Fibroblast of lung (primary cell): Measurements from ENCODE around the gene GSN. TPM values are rescaled to one million over a fixed set of nuclear protein-coding genes. Genes with fewer than 3 reads are reported as not detected.

Source experiments
- DNase-seq, 2 donors: peaks; one replicate each; pipeline versions ENCODE4 v3.0.0 to v3.0.0-alpha.2; 2010; ENCODE audit warnings: low read depth in 2 of 2
- H2AFZ ChIP-seq: 2 replicates; pipeline ENCODE4 v1.5.1; 2012; ENCODE audit warnings: low read length, control low read depth, inconsistent platforms
- H3K27ac ChIP-seq: 2 replicates; pipeline ENCODE4 v1.5.1; 2011; ENCODE audit warnings: low read length, control low read depth; ENCODE audit not compliant: insufficient read depth
- H3K27me3 ChIP-seq: 2 replicates; pipeline ENCODE4 v1.5.1; 2011; ENCODE audit warnings: mild to moderate bottlenecking, low read length; ENCODE audit not compliant: control insufficient read depth, insufficient read depth
- H3K36me3 ChIP-seq: 2 replicates; pipeline ENCODE4 v1.5.1; 2011; ENCODE audit warnings: low read length; ENCODE audit not compliant: control insufficient read depth, insufficient read depth
- H3K4me1 ChIP-seq: 2 replicates; pipeline ENCODE4 v1.5.1; 2011; ENCODE audit warnings: low read length; ENCODE audit not compliant: control insufficient read depth, insufficient read depth; ENCODE audit errors: extremely low read depth
- H3K4me2 ChIP-seq: 2 replicates; pipeline ENCODE4 v1.5.1; 2011; ENCODE audit warnings: low read length, control low read depth; ENCODE audit not compliant: insufficient read depth; ENCODE audit errors: extremely low read depth
- H3K4me3 ChIP-seq, 4 experiments: fragments of 200-600 bp in 1 of 4; sonication (generic) in 1 of 4; replicated peaks in 1 of 4; 2 replicates each; pipeline ENCODE4 v1.5.1; 2011 to 2016; ENCODE audit warnings: low read length in 4 of 4, low read depth in 3 of 4, mild to moderate bottlenecking in 3 of 4, control low read depth in 2 of 4, inconsistent platforms in 1 of 4, mixed read lengths in 1 of 4; ENCODE audit not compliant: insufficient read depth in 1 of 4; ENCODE audit errors: control extremely low read depth in 1 of 4
- H3K79me2 ChIP-seq: 2 replicates; pipeline ENCODE4 v1.5.1; 2012; ENCODE audit warnings: mild to moderate bottlenecking, low read length, inconsistent platforms; ENCODE audit not compliant: control insufficient read depth, insufficient read depth
- H3K9ac ChIP-seq: 2 replicates; pipeline ENCODE4 v1.5.1; 2011; ENCODE audit warnings: mild to moderate bottlenecking, low read length, control low read depth; ENCODE audit not compliant: insufficient read depth
- H3K9me3 ChIP-seq: 2 replicates; pipeline ENCODE4 v1.5.1; 2012; ENCODE audit warnings: low read depth, low read length; ENCODE audit not compliant: control insufficient read depth, insufficient read depth
- H4K20me1 ChIP-seq: 2 replicates; pipeline ENCODE4 v1.5.1; 2011; ENCODE audit warnings: low read length; ENCODE audit not compliant: control insufficient read depth, insufficient read depth; ENCODE audit errors: extremely low read depth
- EZH2 ChIP-seq: IDR thresholded peaks from 2 replicates; pipeline ENCODE4 v1.5.1; 2012; ENCODE audit warnings: low read length, control low read depth, mild to moderate bottlenecking; ENCODE audit errors: missing control alignments
- polyA plus RNA-seq, 2 donors: library from polyadenylated mRNA; depleted of rRNA in 1 of 2; stranded (reverse) in 1 of 2; unstranded in 1 of 2; fragments of >200 nt; gene quantifications; 2 replicates each; pipeline ENCODE4 v1.2.1, GENCODE V29; 2011 to 2012; ENCODE audit warnings: missing spikeins in 1 of 2
- total RNA-seq: library from RNA; depleted of rRNA; stranded (reverse); fragments of >200 nt; gene quantifications from 2 replicates; pipeline ENCODE4 v1.2.1, GENCODE V29; 2014
- TF ChIP-seq, protein P1 (sequence below), 2 donors: IDR thresholded peaks in 1 of 2; conservative IDR thresholded peaks in 1 of 2; 1 replicate in 1 of 2; 2 replicates in 1 of 2; pipeline ENCODE4 v1.5.1; 2011 to 2012; ENCODE audit warnings: low read length in 2 of 2, control low read depth in 1 of 2, inconsistent platforms in 1 of 2, low read depth in 1 of 2, mild to moderate bottlenecking in 1 of 2

Gene GSN
- total and polyA plus RNA-seq, 2 donors (not counting 1 experiment from before 2014, with no cell fraction given), result 432 to 588 TPM

DNA sequence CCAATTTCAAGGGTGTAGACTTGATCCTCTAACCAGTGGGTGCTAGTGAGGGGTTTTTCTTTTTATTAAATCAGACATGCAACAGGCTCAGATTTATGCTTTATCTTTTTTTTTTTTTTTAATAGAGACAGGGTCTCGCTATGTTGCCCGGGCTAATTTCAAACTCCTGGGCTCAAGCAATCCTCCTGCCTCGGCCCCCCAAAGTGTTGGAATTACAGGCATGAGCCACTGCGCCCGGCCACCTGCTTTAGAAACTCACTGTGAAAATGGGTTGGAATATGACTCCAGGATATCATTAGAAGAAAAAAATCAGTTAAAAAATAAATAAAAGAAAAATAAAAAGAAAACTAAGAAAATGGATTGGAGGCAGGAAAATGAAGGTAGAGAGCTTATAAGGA is 51.4 kb downstream of the GSN start:
- no peaks in the 10 kb centered on the region for H3K79me2 ChIP-seq
- H3K27me3 ChIP-seq, result no peaks in the 10 kb centered on the region
- no peaks in the 10 kb centered on the region for H3K9me3 ChIP-seq
- no peak overlapping the region for H3K4me3 ChIP-seq
- H3K27ac ChIP-seq, result no peak overlapping the region
- peaks cover 12% of the 10 kb centered on the region for H3K4me1 ChIP-seq
- H3K4me2 ChIP-seq, result no peak overlapping the region
- H3K9ac ChIP-seq, result no peak overlapping the region
- H4K20me1 ChIP-seq, result no peaks in the 10 kb centered on the region
- DNase-seq, result no peak
- peaks cover 13% of the 10 kb centered on the region for H3K36me3 ChIP-seq
- TF ChIP-seq, protein P1, sequence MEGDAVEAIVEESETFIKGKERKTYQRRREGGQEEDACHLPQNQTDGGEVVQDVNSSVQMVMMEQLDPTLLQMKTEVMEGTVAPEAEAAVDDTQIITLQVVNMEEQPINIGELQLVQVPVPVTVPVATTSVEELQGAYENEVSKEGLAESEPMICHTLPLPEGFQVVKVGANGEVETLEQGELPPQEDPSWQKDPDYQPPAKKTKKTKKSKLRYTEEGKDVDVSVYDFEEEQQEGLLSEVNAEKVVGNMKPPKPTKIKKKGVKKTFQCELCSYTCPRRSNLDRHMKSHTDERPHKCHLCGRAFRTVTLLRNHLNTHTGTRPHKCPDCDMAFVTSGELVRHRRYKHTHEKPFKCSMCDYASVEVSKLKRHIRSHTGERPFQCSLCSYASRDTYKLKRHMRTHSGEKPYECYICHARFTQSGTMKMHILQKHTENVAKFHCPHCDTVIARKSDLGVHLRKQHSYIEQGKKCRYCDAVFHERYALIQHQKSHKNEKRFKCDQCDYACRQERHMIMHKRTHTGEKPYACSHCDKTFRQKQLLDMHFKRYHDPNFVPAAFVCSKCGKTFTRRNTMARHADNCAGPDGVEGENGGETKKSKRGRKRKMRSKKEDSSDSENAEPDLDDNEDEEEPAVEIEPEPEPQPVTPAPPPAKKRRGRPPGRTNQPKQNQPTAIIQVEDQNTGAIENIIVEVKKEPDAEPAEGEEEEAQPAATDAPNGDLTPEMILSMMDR (conservative IDR thresholded peaks at IDR 0.05 in 1 of 2, IDR thresholded peaks at IDR 0.05 in 1 of 2; ENCODE audit: low read depth in 1 of 2, low read length in 2 of 2), result no peak
- TF ChIP-seq EZH2, result no peak
- H2AFZ ChIP-seq, result no peak overlapping the region

DNA sequence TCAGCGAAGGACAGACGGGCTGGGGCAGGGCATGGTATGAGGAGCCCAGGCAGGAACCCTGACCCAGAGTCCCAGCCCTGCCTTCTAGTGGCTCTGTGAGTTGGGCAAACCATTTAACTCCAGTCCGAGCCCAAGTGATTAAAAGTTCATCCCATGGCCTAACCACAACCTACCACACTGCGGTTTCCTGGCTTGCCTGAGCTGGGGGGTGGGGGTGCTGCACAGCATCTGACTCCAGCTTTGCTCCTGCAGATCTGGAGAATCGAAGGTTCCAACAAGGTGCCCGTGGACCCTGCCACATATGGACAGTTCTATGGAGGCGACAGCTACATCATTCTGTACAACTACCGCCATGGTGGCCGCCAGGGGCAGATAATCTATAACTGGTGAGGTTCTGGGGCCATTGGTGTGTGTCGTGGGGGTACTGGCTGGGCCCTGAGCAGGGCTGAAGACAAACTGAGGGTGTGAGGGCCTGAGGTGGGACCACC is 53.1 kb downstream of the GSN start:
- Histone ChIP-seq H3K9ac (no peak overlapping the region), H3K4me1 (peaks cover 21% of the 10 kb centered on the region), H3K9me3 (no peaks in the 10 kb centered on the region), H4K20me1 (no peaks in the 10 kb centered on the region), H2AFZ (no peak overlapping the region), H3K36me3 (peaks cover 25% of the 10 kb centered on the region), H3K4me3 (no peak overlapping the region), H3K27me3 (no peaks in the 10 kb centered on the region), H3K4me2 (no peak overlapping the region), H3K79me2 (no peaks in the 10 kb centered on the region), H3K27ac (peak overlapping the region; percentile 66)
- TF ChIP-seq, protein P1 (conservative IDR thresholded peaks at IDR 0.05 in 1 of 2, IDR thresholded peaks at IDR 0.05 in 1 of 2; ENCODE audit: low read depth in 1 of 2, low read length in 2 of 2), result no peak
- no peak for TF ChIP-seq EZH2
- peak; percentile 46 to 77 for DNase-seq

DNA sequence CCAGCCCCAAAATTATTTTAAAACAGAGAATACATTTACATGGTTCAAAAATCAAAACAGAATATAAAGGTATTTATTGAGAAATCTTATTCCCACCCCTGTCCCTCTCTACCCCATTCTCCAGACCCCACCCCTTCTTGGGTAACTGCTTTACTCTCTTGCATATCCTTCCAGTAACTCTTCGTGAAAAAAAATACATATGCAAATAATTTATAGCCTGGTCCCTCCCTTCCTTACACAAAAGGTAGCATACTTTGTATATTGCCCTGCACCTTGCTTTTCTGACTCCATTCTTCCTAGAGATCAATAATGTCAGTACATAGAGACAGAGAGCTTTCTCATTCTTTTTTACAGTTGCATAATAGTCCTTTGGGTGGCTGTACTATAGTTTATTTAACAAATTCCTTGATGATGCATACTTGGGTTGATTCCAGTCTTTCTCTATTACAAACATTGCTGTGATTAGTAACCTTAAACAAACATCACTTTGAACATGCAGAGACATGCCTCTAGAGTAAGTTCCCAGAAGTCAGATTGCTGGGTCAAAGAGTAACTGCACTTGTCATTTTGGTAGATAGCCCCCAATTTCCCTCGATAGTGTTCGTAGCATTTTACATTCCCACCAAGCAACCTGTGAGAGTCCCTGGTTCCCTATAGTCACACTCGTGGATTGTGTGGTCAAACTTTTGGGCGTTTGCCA is 54.2 kb downstream of the GSN start:
- Histone ChIP-seq H3K9me3 (no peaks in the 10 kb centered on the region), H3K36me3 (peaks cover 32% of the 10 kb centered on the region), H2AFZ (no peak overlapping the region), H3K79me2 (no peaks in the 10 kb centered on the region), H3K27me3 (no peaks in the 10 kb centered on the region), H3K4me1 (peaks cover 26% of the 10 kb centered on the region), H3K4me2 (no peak overlapping the region), H4K20me1 (no peaks in the 10 kb centered on the region), H3K27ac (peak overlapping the region; percentile 96), H3K9ac (no peak overlapping the region), H3K4me3 (no peak overlapping the region)
- peak; percentile 95 to 98 for DNase-seq
- TF ChIP-seq, protein P1 (conservative IDR thresholded peaks at IDR 0.05 in 1 of 2, IDR thresholded peaks at IDR 0.05 in 1 of 2; ENCODE audit: low read depth in 1 of 2, low read length in 2 of 2), result no peak
